ENCODE results near the gene TNFRSF8. TPM values are rescaled to one million over a fixed set of nuclear protein-coding genes. Genes with fewer than 3 reads are reported as not detected.

Gene TNFRSF8
- total RNA-seq, 4 donors from 2014 or later, result not detected

- WGBS, 2 donors, result 33 to 39% methylated on average over 14 of the region's 14 CpGs
- peaks cover 5 to 11% of the 10 kb centered on the region in 2 donors for H3K4me1 ChIP-seq
- H3K36me3 ChIP-seq, result no peaks in the 10 kb centered on the region
- H3K27ac ChIP-seq, result no peak overlapping the region
- peaks cover 13% of the 10 kb centered on the region for H3K27me3 ChIP-seq
- intact Hi-C loops (cut with DNase I), result no loop called here
- no peak for TF ChIP-seq CTCF (IDR thresholded peaks at IDR 0.05)
- TF ChIP-seq POLR2A (IDR thresholded peaks at IDR 0.05), result no peak
- no peaks in the 10 kb centered on the region for H3K9me3 ChIP-seq
- no peak overlapping the region for H3K4me3 ChIP-seq (replicated peaks in 1 of 3)
- no peak for DNase-seq
These were observed 5.1 kb downstream of the TNFRSF8 start for GRCh38 chr1:12067900-12068821.

- Histone ChIP-seq H3K4me3 (replicated peaks in 1 of 3) (no peak overlapping the region), H3K4me1 (peaks cover 0 to 4% of the 10 kb centered on the region in 2 donors), H3K27me3 (no peaks in the 10 kb centered on the region), H3K9me3 (no peaks in the 10 kb centered on the region), H3K27ac (no peak overlapping the region), H3K36me3 (no peaks in the 10 kb centered on the region)
- TF ChIP-seq POLR2A (IDR thresholded peaks at IDR 0.05), result no peak
- TF ChIP-seq CTCF (IDR thresholded peaks at IDR 0.05), result no peak
- WGBS, 2 donors, result 76% methylated on average over 10 of the region's 10 CpGs
- intact Hi-C loops (cut with DNase I), result no loop called here
- no peak for DNase-seq
These were observed 6.6 kb downstream of the TNFRSF8 start for GRCh38 chr1:12069623-12070244.

GRCh38 chr1:12071892-12072291 lies 8.8 kb downstream of the TNFRSF8 start:
- no peak for DNase-seq
- Histone ChIP-seq H3K4me3 (replicated peaks in 1 of 3) (no peak overlapping the region), H3K36me3 (no peaks in the 10 kb centered on the region), H3K4me1 (peaks cover 0 to 4% of the 10 kb centered on the region in 2 donors), H3K27me3 (no peaks in the 10 kb centered on the region), H3K27ac (no peak overlapping the region), H3K9me3 (no peaks in the 10 kb centered on the region)
- TF ChIP-seq CTCF (IDR thresholded peaks at IDR 0.05) (no peak), POLR2A (IDR thresholded peaks at IDR 0.05) (no peak)
- intact Hi-C loops (cut with DNase I), result no loop called here
- 87 to 89% methylated on average over 3 of the region's 3 CpGs for WGBS, 2 donors

- TF ChIP-seq POLR2A (IDR thresholded peaks at IDR 0.05) (no peak), CTCF (IDR thresholded peaks at IDR 0.05) (no peak)
- Histone ChIP-seq H3K4me1 (peaks cover 0 to 4% of the 10 kb centered on the region in 2 donors), H3K27me3 (no peaks in the 10 kb centered on the region), H3K27ac (no peak overlapping the region), H3K9me3 (no peaks in the 10 kb centered on the region), H3K4me3 (replicated peaks in 1 of 3) (no peak overlapping the region), H3K36me3 (no peaks in the 10 kb centered on the region)
- intact Hi-C loops (cut with DNase I), result no loop called here
- no peak for DNase-seq
- WGBS, 2 donors, result 83 to 85% methylated on average over 8 of the region's 8 CpGs
These were observed 9.6 kb downstream of the TNFRSF8 start for GRCh38 chr1:12072741-12073140.

GRCh38 chr1:12073796-12074195 lies 10.7 kb downstream of the TNFRSF8 start:
- intact Hi-C loops (cut with DNase I), result no loop called here

More at GRCh38 chr1:12073796-12074195, 10.7 kb downstream of the TNFRSF8 start:
- 91 to 97% methylated on average over 13 to 15 of the region's 15 CpGs for WGBS, 2 donors
- Histone ChIP-seq H3K27ac (no peak overlapping the region), H3K4me3 (replicated peaks in 1 of 3) (no peak overlapping the region), H3K4me1 (peaks cover 0 to 4% of the 10 kb centered on the region in 2 donors), H3K36me3 (no peaks in the 10 kb centered on the region), H3K9me3 (no peaks in the 10 kb centered on the region), H3K27me3 (no peaks in the 10 kb centered on the region)
- DNase-seq, result no peak
- TF ChIP-seq CTCF (IDR thresholded peaks at IDR 0.05), result no peak
- no peak for TF ChIP-seq POLR2A (IDR thresholded peaks at IDR 0.05)

Measured in thyroid gland (tissue), 4 donors.